Heart right ventricle (tissue), 16 donors: ENCODE results near the gene PHC3. TPM values are rescaled to one million over a fixed set of nuclear protein-coding genes. Genes with fewer than 3 reads are reported as not detected.

Experiments used
- ATAC-seq, 8 donors: fragments of 200-7000 bp; cut with Tn5 transposase; one replicate each; pipeline ENCODE4 v1.9.1; 2020; ENCODE audit warnings: mild to moderate bottlenecking in 8 of 8, moderate library complexity in 8 of 8, moderate number of reproducible peaks in 1 of 8
- DNase-seq, 2 donors: peaks; one replicate each; pipeline ENCODE4 v3.0.0-alpha.2; 2020
- H3K27ac ChIP-seq, 10 donors: fragments of 200-600 bp; sonication (generic) in 2 of 10; one replicate each; pipeline versions ENCODE4 v1.5.0 to v1.8.0; 2020 to 2022; ENCODE audit warnings: mild to moderate bottlenecking in 3 of 10
- H3K27me3 ChIP-seq, 7 donors: fragments of 200-600 bp; one replicate each; pipeline ENCODE4 v1.8.0; 2021 to 2022; ENCODE audit warnings: mild to moderate bottlenecking in 2 of 7
- H3K36me3 ChIP-seq, 9 donors: fragments of 200-600 bp; sonication (generic) in 1 of 9; one replicate each; pipeline versions ENCODE4 v1.5.0 to v1.8.0; 2020 to 2022; ENCODE audit warnings: mild to moderate bottlenecking in 2 of 9
- H3K4me1 ChIP-seq, 9 donors: fragments of 200-600 bp; sonication (generic) in 1 of 9; one replicate each; pipeline versions ENCODE4 v1.5.0 to v1.8.0; 2020 to 2022; ENCODE audit warnings: mild to moderate bottlenecking in 4 of 9
- H3K4me3 ChIP-seq, 10 donors: fragments of 200-600 bp; sonication (generic) in 2 of 10; one replicate each; pipeline versions ENCODE4 v1.5.0 to v1.8.0; 2020 to 2022; ENCODE audit warnings: mild to moderate bottlenecking in 7 of 10, moderate library complexity in 2 of 10
- H3K9me3 ChIP-seq, 11 donors: fragments of 200-600 bp in 10 of 11; sonication (generic) in 2 of 11; one replicate each; pipeline versions ENCODE4 v1.5.0 to v1.8.0; 2013 to 2022; ENCODE audit warnings: mild to moderate bottlenecking in 2 of 11, control low read depth in 1 of 11, moderate library complexity in 1 of 11
- CTCF ChIP-seq, 9 donors: fragments of 200-600 bp; sonication (generic) in 2 of 9; IDR thresholded peaks; one replicate each; pipeline versions ENCODE4 v1.5.0 to v1.8.0; 2021 to 2022; ENCODE audit warnings: antibody characterized with exemption in 9 of 9, mild to moderate bottlenecking in 5 of 9, moderate library complexity in 1 of 9
- WGBS, 2 donors: extraction: QIAGEN DNeasy Blood & Tissue Kit; methylation state at CpG; one replicate each; pipeline ENCODE4 v1.1.7; 2013; ENCODE audit warnings: inconsistent platforms in 1 of 2; 5-methylcytosine and 5-hydroxymethylcytosine counted together
- intact Hi-C, 10 donors: fragments of 100-400 bp; cut with DNase I; formaldehyde crosslinking; loops; one replicate each; pipeline versions ENCODE4 v1.11.1 to v1.14.2; 2022
- polyA plus RNA-seq, 2 donors: library from polyadenylated mRNA; stranded (reverse); fragments of 200-250 nt; gene quantifications; one replicate each; pipeline ENCODE4 v1.2.3, GENCODE V29; 2013
- total RNA-seq, 10 donors: library from RNA; stranded (reverse); fragmentation: NEBNext Ultra II Directional in 3 of 10; extraction: Animal tissue kit (Norgen Biotek cat#: 25700) in 3 of 10; gene quantifications; one replicate each; pipeline versions ENCODE4 v1.2.1 to v1.2.4, GENCODE V29; 2021 to 2023
- donor health status: Arrhythmogenic right ventricular cardiomyopathy.
- donor health status: ischemic (EF 13 %, LVEDD 7.1; RV severe dilation, severe dysfunction).
- donor health status: healthy with polysubstance abuse.
- donor health status: DM: no; HTN: yes; CAD: no.
- donor health status: DM: no; HTN: no; CAD: no.
- donor health status: ischemic (EF 25% LVEDD 6.9; RV normal size, moderate dysfunction).
- donor health status: ischemic (EF 25% LVEDD 5.7; RV mildly dilated, moderate dysfunction).
- donor health status: healthy.
- donor health status: DM: yes; HTN: yes; CAD: no.
- donor health status: Ischemic cardiomyopathy.
- donor health status: ischemic (EF 35%, LVEDD 5.7; RV mildly dilated, moderate dysfunction).
- donor health status: nonischemic (EF 11% LVEDD 7.7; RV severe dilation, severe dysfunction).
- donor health status: DM: yes; HTN: yes; CAD: no.
- donor health status: PGD.
- donor health status: ischemic (EF 29% LVEDD 5.4; RV normal size, mild dysfunction).
- donor health status: nonischemic (EF 23%, LVEDD 6.1; RV moderate dilation, normal function).

PHC3 gene
- total and polyA plus RNA-seq, 12 donors = 2.4 to 70.8 (median 55.3) TPM

DNA sequence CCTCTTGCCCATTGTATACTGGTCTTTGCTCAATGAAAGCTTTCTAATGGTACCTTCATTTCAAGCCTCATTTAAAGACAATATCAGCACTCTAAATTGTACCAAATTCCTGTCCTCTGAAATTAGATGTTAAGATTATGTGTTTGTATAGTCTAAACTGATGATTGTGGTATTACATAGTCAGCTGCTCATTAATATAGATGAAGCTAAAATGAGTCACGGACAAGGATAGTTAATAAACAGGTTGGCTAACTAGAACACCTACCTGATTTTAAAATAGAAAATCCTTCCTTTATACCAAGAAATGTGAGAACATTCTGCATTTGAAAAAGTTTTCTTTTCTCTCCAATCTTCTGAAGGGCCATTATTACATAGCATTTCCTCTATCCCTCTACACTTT is 43.6 kb upstream of the PHC3 start:
- Histone ChIP-seq H3K27ac (no peak overlapping the region), H3K4me3 (no peak overlapping the region), H3K36me3 (no peaks in the 10 kb centered on the region), H3K27me3 (no peaks in the 10 kb centered on the region), H3K9me3 (no peaks in the 10 kb centered on the region), H3K4me1 (peaks cover 3 to 35% (median 18%) of the 10 kb centered on the region in 9 donors)
- ATAC-seq (no peak), DNase-seq (no peak)
- WGBS, 2 donors = 97 to 100% methylated on average over 1 of the region's 1 CpG
- TF ChIP-seq CTCF (IDR thresholded peaks at IDR 0.05) = no peak
- intact Hi-C loops = no loop called here

- DNase-seq = peak in 1 of 2 donors; percentile 32
These were observed 41.4 kb upstream of the PHC3 start for GRCh38 chr3:170222647-170223541.

DNA sequence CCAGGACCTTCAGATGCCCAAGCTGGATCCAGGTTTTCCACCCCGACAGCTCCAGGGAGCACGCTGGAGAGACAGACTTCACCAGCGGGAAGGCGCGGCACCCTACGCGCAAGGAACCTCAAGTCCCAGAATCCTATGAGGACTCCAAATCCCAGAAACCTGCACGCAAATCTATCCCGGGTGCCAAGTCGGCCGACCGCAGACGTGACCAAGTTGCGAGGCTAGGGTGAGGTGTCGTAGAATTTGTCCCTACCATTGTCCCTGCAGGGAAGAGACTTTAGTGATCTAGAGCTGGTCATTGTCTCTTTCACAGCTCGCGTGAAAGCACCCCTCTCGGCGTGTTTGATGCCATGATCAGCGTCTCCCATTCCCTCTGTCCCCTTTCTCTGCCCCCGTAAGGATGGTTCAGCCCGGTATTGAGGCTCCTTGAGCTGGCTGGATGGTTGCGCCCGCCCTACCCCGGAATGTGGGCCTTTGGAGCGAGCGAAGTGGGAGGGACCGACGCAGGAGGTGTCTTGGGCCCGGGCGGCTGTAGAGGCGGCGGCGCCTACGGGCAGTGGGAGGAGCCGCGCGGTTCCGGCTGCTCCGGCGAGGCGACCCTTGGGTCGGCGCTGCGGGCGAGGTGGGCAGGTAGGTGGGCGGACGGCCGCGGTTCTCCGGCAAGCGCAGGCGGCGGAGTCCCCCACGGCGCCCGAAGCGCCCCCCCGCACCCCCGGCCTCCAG is 40.6 kb upstream of the PHC3 start, which contains the start of gene PRKCI:
PRKCI (plus strand) TSS at position 501 of the 723 bp plus-strand sequence. CDS start 246 bp downstream, outside the sequence.
- peak in 1 of 9 donors; percentile 11 for TF ChIP-seq CTCF (IDR thresholded peaks at IDR 0.05)
- intact Hi-C loops = loop anchor here in 3 of 10 donors (2.0 to 5.0 kb wide), 4 partner anchors 35 to 135 kb away; partner anchors contain the start of genes PHC3 (in 1 of the 3) and SKIL (in 1 of the 3)
- Histone ChIP-seq H3K27ac (peak within 1 kb of the TSS; percentile 34 to 97 (median 92)), H3K4me1 (peaks cover 3 to 26% (median 16%) of the 10 kb centered on the region in 9 donors), H3K9me3 (peaks cover 0 to 9% (median 0%) of the 10 kb centered on the region in 11 donors), H3K4me3 (peak within 1 kb of the TSS; percentile 70 to 99 (median 94)), H3K36me3 (no peaks in the 10 kb centered on the region), H3K27me3 (no peaks in the 10 kb centered on the region)
- ATAC-seq (peak; percentile 99 to 100 (median 99)), DNase-seq (peak; percentile 95 to 97)
- 1% methylated on average over 59 to 60 of the region's 60 CpGs for WGBS, 2 donors

More at GRCh38 chr3:170222647-170223541, 41.4 kb upstream of the PHC3 start:
- no peaks in the 10 kb centered on the region for H3K27me3 ChIP-seq
- peaks cover 3 to 33% (median 18%) of the 10 kb centered on the region in 9 donors for H3K4me1 ChIP-seq
- intact Hi-C loops = loop anchor here in 3 of 10 donors (2.0 to 5.0 kb wide), 4 partner anchors 36 to 134 kb away; partner anchors contain the start of genes PHC3 (in 1 of the 3) and SKIL (in 1 of the 3)
- no peak for TF ChIP-seq CTCF (IDR thresholded peaks at IDR 0.05)
- H3K4me3 ChIP-seq = peak overlapping the region; percentile 70 to 99 (median 94)
- no peaks in the 10 kb centered on the region for H3K36me3 ChIP-seq
- ATAC-seq = peak in 7 of 8 donors; percentile 27 to 57 (median 34)
- WGBS, 2 donors = 1 to 2% methylated on average over 38 to 42 of the region's 42 CpGs
- peak overlapping the region; percentile 34 to 97 (median 92) for H3K27ac ChIP-seq
- H3K9me3 ChIP-seq = peaks cover 0 to 9% (median 0%) of the 10 kb centered on the region in 11 donors

DNA sequence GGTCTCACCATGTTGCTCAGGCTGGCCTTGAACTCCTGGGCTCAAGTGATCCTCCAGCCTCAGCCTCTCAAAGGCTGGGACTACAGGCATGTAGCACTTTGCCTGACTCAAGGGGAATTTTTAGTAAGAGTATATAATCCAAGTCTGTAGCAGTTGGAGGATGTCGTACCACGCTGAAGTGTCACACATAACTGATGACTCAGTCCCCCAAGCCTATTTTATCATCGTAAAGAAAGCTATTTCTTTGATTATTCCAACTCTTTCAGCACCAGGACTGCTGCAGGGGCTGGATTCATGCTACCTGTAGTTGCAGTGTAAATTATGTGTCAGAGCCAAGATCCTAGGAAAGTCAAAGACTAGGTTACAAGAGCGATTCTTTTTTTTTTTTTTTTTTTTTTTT is 39.3 kb upstream of the PHC3 start:
- DNase-seq (no peak), ATAC-seq (no peak)
- no peak overlapping the region for H3K4me3 ChIP-seq
- H3K9me3 ChIP-seq = peaks cover 0 to 9% (median 0%) of the 10 kb centered on the region in 11 donors
- peaks cover 3 to 22% (median 12%) of the 10 kb centered on the region in 9 donors for H3K4me1 ChIP-seq
- no peak for TF ChIP-seq CTCF (IDR thresholded peaks at IDR 0.05)
- 85 to 86% methylated on average over 4 of the region's 4 CpGs for WGBS, 2 donors
- intact Hi-C loops = loop anchor here in 2 of 10 donors (5.0 kb wide), 2 partner anchors 34 to 81 kb away; no protein-coding TSS in a partner anchor
- H3K36me3 ChIP-seq = no peaks in the 10 kb centered on the region
- H3K27me3 ChIP-seq = no peaks in the 10 kb centered on the region
- no peak overlapping the region for H3K27ac ChIP-seq
